ENCODE results near the gene SBF2. TPM values are rescaled to one million over a fixed set of nuclear protein-coding genes. Genes with fewer than 3 reads are reported as not detected.

SBF2 gene
- 10 to 100 TPM; 47.2 to 63.1 (median 53.7) TPM for polyA plus RNA-seq (ENCODE audit: insufficient read length in 3 of 3)
- long read RNA-seq, donor 1: 0 reads
- long read RNA-seq, donor 2, partial matches to known transcripts: 11 of 12 reads
- long read RNA-seq, donor 2, other reads (novel, unspliced or antisense): 0 of 12 reads
- long read RNA-seq, donor 3, partial matches to known transcripts: 0 of 2 reads
- long read RNA-seq, donor 3, other reads (novel, unspliced or antisense): 0 of 2 reads
- long read RNA-seq, donor 4: 0 reads
- long read RNA-seq, donor 5, partial matches to known transcripts: 0 of 1 reads
- long read RNA-seq, donor 5, other reads (novel, unspliced or antisense): 0 of 1 reads
- long read RNA-seq, donor 6: 0 reads
- long read RNA-seq, donor 7, transcript SBF2-204 (5 exons, 2,117 nt): major isoform, 6 of 8 reads
- long read RNA-seq, donor 7, partial matches to known transcripts: 0 of 8 reads
- long read RNA-seq, donor 7, other reads (novel, unspliced or antisense): 0 of 8 reads
- long read RNA-seq, donor 8: 0 reads
- long read RNA-seq, donor 9, partial matches to known transcripts: 15 of 19 reads
- long read RNA-seq, donor 9, other reads (novel, unspliced or antisense): 0 of 19 reads
- long read RNA-seq, donor 10, partial matches to known transcripts: 6 of 6 reads
- long read RNA-seq, donor 10, other reads (novel, unspliced or antisense): 0 of 6 reads
- long read RNA-seq, donor 11, partial matches to known transcripts: 0 of 2 reads
- long read RNA-seq, donor 11, other reads (novel, unspliced or antisense): 0 of 2 reads
- long read RNA-seq, donor 12, partial matches to known transcripts: 0 of 1 reads
- long read RNA-seq, donor 12, other reads (novel, unspliced or antisense): 0 of 1 reads
- long read RNA-seq, donor 13, full-length matches to known transcripts: 1 of 1 reads
- long read RNA-seq, donor 13, partial matches to known transcripts: 0 of 1 reads
- long read RNA-seq, donor 13, other reads (novel, unspliced or antisense): 0 of 1 reads
- long read RNA-seq, donor 14: 0 reads
- long read RNA-seq, donor 15, full-length matches to known transcripts: 2 of 2 reads
- long read RNA-seq, donor 15, partial matches to known transcripts: 0 of 2 reads
- long read RNA-seq, donor 15, other reads (novel, unspliced or antisense): 0 of 2 reads
- long read RNA-seq, donor 16, partial matches to known transcripts: 0 of 1 reads
- long read RNA-seq, donor 16, other reads (novel, unspliced or antisense): 0 of 1 reads

- DNase-seq: peak; percentile 82
Observed at GRCh38 chr11:10293423-10294289, at the start of gene SBF2. Gene SBF2 (minus strand): TSS chr11:10294219. CDS start chr11:10294069, 150 bp downstream.

- DNase-seq: no peak
Observed at GRCh38 chr11:10338287-10338686, 44.3 kb upstream of the SBF2 start.

DNA sequence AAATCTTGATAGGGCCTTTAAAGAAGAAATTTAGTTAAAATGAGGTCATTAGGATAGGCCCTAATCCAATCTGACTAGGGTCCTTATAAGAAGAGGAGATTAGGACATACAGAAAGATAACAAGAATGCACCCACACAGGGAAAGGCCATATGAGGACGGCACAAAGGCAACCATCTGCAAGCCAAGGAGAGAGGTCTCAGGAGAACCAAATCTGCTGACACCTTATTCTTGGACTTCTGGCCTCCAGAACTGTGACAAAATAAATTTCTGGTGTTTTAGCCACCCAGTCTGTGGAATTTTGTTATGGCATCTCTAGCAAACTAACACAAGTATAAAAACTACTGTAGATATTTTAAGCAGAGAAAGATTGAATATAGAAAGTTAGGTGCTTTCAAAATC is 39.5 kb upstream of the SBF2 start:
- no peak for DNase-seq

DNA sequence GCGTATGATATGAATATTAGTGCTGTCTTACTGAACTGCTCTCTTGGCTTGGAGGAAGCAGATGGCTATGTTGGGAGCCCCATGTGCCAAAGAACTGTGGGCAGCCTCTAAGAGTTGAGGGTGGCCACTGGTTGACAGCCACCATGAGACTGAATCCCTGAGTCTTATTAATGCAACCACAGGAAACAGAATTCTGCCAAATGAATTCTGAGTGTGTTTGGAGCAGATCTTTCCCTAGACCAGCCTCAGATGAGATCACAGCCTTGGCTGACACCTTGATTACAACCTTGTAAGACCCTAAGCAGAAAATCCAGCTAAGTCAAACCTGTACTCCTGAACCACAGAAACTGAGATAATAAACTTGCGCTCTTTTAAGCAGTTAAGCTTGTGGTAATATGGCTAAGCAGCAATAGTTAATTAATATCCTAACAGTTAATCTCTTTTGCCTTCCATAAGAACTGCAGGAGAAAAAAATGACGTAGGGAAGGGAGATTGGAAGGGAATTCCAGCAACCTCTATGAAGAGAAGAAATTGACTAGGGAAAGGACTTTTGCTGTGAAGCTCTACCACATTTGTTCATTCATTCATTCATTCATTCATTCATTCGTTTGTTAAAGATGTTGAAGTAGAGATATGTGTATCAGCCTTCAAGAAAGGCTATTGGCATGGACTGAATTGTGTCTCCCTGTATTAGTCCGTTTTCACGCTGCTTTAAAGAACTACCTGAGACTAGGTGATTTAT is 37.7 kb upstream of the SBF2 start:
- DNase-seq: no peak

- no peak for DNase-seq
Observed at GRCh38 chr11:10329935-10330334, 35.9 kb upstream of the SBF2 start.

- no peak for DNase-seq
Observed at GRCh38 chr11:10329356-10329755, 35.3 kb upstream of the SBF2 start.

- DNase-seq: no peak
Observed at GRCh38 chr11:10328314-10329098, 34.5 kb upstream of the SBF2 start.

GRCh38 chr11:10327254-10327653 is 33.2 kb upstream of the SBF2 start:
- DNase-seq: no peak

- no peak for DNase-seq
Observed at GRCh38 chr11:10326012-10326964, 32.3 kb upstream of the SBF2 start.

- no peak for DNase-seq
Observed at GRCh38 chr11:10325277-10326011, 31.4 kb upstream of the SBF2 start.

DNA sequence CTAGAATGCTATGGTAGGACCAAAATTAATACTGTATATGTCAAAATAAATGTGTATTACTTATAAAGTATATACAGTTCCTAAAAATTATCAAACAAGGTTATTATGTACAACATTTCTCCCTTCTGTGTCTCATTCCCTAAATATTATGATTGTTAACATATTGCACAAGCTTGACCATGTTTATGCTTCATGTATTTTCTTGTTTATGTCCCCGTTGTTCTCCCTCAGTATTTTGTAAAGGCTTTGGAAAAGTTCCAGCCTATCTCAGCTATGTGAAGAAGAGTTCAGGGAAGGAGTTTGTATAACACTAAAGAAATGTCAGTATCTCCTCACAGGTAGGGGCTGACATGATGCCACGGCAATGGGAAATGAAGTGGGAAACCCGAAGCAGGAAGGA is 30.5 kb upstream of the SBF2 start:
- no peak for DNase-seq

DNA sequence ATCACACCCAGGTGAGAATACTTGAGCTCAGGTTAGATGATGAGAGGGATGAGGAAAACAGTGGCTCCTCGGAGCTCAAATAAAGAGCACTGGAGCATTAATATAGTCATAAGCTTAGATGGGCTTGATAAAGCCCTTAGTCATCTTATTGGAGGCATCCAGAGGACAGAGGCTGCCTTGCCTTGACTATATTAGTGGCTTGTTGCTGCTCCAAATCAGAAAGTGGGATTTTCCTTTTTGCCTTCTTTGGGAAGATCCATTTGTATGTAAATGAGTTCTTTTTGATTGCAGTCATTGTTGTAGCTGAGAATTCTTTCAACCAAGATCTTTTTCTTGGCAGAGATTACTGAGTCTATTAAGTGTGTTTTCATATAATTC is 29.8 kb upstream of the SBF2 start:
- no peak for DNase-seq

DNA sequence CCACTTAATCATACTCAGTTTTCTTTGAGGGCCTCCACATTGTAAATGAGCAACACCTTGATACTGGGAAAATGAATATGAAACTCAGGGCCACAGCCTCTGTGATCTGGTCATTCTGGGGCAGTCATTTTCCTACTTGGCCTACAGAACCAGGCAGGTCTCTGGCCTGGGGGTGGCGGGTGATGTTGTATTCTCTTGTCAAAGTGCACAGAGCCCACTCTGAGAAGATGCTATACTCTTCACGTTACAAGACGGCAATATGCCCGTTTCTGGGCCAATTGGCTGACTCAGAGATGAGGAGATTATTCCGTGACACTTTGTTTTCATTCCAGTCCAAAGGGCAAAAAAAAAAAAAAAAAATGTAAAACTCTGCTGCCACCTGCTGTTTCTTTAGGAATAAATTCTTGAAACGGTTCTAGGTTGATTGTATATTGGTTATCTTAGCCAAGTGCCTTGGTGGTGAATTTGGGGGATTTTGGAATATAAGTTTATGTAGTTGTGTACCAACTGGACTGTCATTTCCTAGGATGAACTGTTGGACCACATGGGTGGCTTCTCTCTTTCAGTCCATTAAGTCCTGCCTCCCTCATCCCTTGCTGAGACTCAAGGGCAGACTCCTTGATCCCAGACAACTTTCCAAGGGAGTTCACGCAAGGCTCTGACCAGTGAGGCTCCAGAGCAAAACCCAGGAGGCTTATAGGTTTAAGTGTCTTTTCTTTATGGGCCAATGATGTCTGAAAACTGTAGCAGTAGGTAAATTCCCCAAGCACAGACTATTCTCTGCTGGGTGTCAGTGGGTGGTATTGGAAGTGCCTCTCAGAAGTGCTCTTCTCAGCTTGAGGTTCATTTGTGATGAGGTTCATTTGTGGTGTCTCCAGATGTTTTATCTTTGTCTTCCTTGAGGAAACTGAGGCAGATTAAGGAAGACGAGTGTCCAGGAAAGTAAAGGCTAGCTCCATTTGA is 29.1 kb upstream of the SBF2 start:
- peak; percentile 61 for DNase-seq

GRCh38 chr11:10322401-10322800 is 28.4 kb upstream of the SBF2 start:
- no peak for DNase-seq

DNA sequence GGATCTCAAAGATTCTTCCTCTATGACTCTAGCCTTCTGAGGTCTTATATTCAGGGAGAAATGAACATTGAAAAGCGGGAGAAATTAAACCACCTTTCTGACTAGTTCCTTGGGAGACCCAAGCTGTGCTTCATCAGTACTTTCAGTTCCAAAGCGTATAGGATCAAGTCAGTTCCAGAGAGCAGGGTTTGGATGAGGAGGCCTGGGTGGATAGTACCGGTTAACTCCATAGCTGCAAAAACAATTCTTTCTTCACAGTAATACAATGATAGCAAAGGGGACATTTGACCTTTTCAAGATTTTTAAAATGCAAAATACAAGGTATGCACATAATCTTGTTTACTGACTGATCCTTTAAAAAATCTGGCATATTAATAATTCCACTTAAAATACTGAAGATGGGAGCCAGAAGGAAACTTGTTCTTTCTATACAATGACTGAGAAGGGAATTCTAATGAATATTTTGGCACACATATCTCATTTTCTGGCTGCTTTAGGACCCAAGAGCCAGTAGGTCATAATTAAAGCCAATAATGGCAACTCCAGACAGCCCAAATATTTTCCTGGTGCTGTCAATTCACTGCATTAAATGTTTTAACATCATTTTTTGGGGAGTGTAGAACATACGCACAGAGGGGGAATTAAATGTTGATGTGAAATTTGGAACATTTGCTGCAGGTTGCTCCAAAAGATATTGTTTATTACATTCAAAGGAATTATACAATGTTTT is 26.9 kb upstream of the SBF2 start:
- DNase-seq: no peak
